Mesenchymal stem cell (in vitro differentiated cells and primary cell): ENCODE results near the gene TEAD1.

ENCODE experiments used
- DNase-seq: peaks from one replicate; pipeline ENCODE4 v3.0.0-alpha.2; 2013
- H2AFZ ChIP-seq: one replicate; pipeline ENCODE4 v1.6.1; 2013; ENCODE audit warnings: low read depth, mild to moderate bottlenecking, control low read depth, inconsistent platforms, low read length, moderate library complexity
- H2AK5ac ChIP-seq: 2 replicates; pipeline ENCODE4 v1.6.1; 2013; ENCODE audit warnings: low read length, moderate library complexity, mild to moderate bottlenecking, inconsistent platforms; ENCODE audit not compliant: severe bottlenecking
- H2BK120ac ChIP-seq: one replicate; pipeline ENCODE4 v1.6.1; 2013; ENCODE audit warnings: low read depth, mild to moderate bottlenecking, inconsistent platforms, low read length, moderate library complexity
- H2BK12ac ChIP-seq, 2 experiments: one replicate each; pipeline ENCODE4 v1.6.1; 2013; ENCODE audit warnings: inconsistent platforms in 2 of 2, low read length in 2 of 2, mild to moderate bottlenecking in 2 of 2, moderate library complexity in 2 of 2, control low read depth in 1 of 2
- H2BK15ac ChIP-seq: one replicate; pipeline ENCODE4 v1.6.1; 2013; ENCODE audit warnings: mild to moderate bottlenecking, low read depth, inconsistent platforms; ENCODE audit not compliant: poor library complexity, severe bottlenecking
- H2BK5ac ChIP-seq: 2 replicates; pipeline ENCODE4 v1.6.1; 2013; ENCODE audit warnings: low read depth, mild to moderate bottlenecking, low read length, control low read depth, inconsistent platforms; ENCODE audit not compliant: poor library complexity, severe bottlenecking
- H3K14ac ChIP-seq, 2 experiments: one replicate each; pipeline ENCODE4 v1.6.1; 2013; ENCODE audit warnings: inconsistent platforms in 2 of 2, low read length in 2 of 2, control low read depth in 1 of 2, mild to moderate bottlenecking in 1 of 2, moderate library complexity in 1 of 2
- H3K18ac ChIP-seq, 2 experiments: one replicate each; pipeline ENCODE4 v1.6.1; 2013; ENCODE audit warnings: inconsistent platforms in 2 of 2, low read length in 2 of 2, control low read depth in 1 of 2, low read depth in 1 of 2, mild to moderate bottlenecking in 1 of 2
- H3K23ac ChIP-seq, 2 experiments: one replicate each; pipeline ENCODE4 v1.6.1; 2013; ENCODE audit warnings: inconsistent platforms in 2 of 2, low read length in 2 of 2, mild to moderate bottlenecking in 2 of 2, moderate library complexity in 2 of 2, control low read depth in 1 of 2
- H3K27ac ChIP-seq: 2 replicates; pipeline ENCODE4 v1.5.1; 2013; ENCODE audit warnings: mild to moderate bottlenecking, moderate library complexity, low read length, control low read depth, inconsistent platforms; ENCODE audit not compliant: poor library complexity, severe bottlenecking
- H3K27me3 ChIP-seq, 2 experiments: 2 replicates each; pipeline versions ENCODE4 v1.6.1 to v1.7.0; 2013; ENCODE audit warnings: low read length in 2 of 2, mild to moderate bottlenecking in 2 of 2, moderate library complexity in 2 of 2, control low read depth in 1 of 2, inconsistent platforms in 1 of 2; ENCODE audit not compliant: control insufficient read depth in 1 of 2, insufficient read depth in 1 of 2
- H3K36me3 ChIP-seq, 2 experiments: 2 replicates each; pipeline versions ENCODE4 v1.6.1 to v1.7.0; 2013; ENCODE audit warnings: low read length in 2 of 2, control low read depth in 1 of 2, inconsistent platforms in 1 of 2, low read depth in 1 of 2, mild to moderate bottlenecking in 1 of 2; ENCODE audit not compliant: insufficient read depth in 2 of 2, control insufficient read depth in 1 of 2
- H3K4ac ChIP-seq, 2 experiments: one replicate each; pipeline ENCODE4 v1.6.1; 2013; ENCODE audit warnings: inconsistent platforms in 2 of 2, low read length in 2 of 2, mild to moderate bottlenecking in 2 of 2, moderate library complexity in 2 of 2, control low read depth in 1 of 2, low read depth in 1 of 2
- H3K4me1 ChIP-seq: 2 replicates; pipeline ENCODE4 v1.6.1; 2013; ENCODE audit warnings: low read depth, low read length, control low read depth; ENCODE audit not compliant: control insufficient read depth, insufficient read depth
- H3K4me2 ChIP-seq: 2 replicates; pipeline ENCODE4 v1.6.1; 2013; ENCODE audit warnings: low read length, mild to moderate bottlenecking, inconsistent platforms; ENCODE audit not compliant: poor library complexity, severe bottlenecking
- H3K4me3 ChIP-seq, 2 experiments: 2 replicates each; pipeline versions ENCODE4 v1.5.1 to v1.7.0; 2013; ENCODE audit warnings: low read length in 2 of 2, mild to moderate bottlenecking in 2 of 2, control low read depth in 1 of 2, low read depth in 1 of 2; ENCODE audit not compliant: insufficient read depth in 1 of 2
- H3K79me1 ChIP-seq: replicated peaks from 2 replicates; pipeline ENCODE4 v1.6.1; 2013; ENCODE audit warnings: mild to moderate bottlenecking, control low read depth, low read length, inconsistent platforms; ENCODE audit not compliant: poor library complexity, severe bottlenecking
- H3K9ac ChIP-seq: 2 replicates; pipeline ENCODE4 v1.7.0; 2013; ENCODE audit warnings: mild to moderate bottlenecking, low read length, moderate library complexity
- H3K9me3 ChIP-seq: 2 replicates; pipeline ENCODE4 v1.7.0; 2013; ENCODE audit warnings: mild to moderate bottlenecking, low read length; ENCODE audit not compliant: control insufficient read depth
- H4K8ac ChIP-seq: one replicate; pipeline ENCODE4 v1.6.1; 2013; ENCODE audit warnings: inconsistent platforms, mild to moderate bottlenecking, low read length, moderate library complexity
- H4K91ac ChIP-seq: one replicate; pipeline ENCODE4 v1.6.1; 2013; ENCODE audit warnings: mild to moderate bottlenecking, low read length, inconsistent platforms
- WGBS: methylation state at CpG from one replicate; pipeline ENCODE4 v1.1.7; 2013; ENCODE audit warnings: mixed read lengths; 5-methylcytosine and 5-hydroxymethylcytosine counted together

TEAD1 gene

GRCh38 chr11:12778240-12778905, 104.2 kb downstream of the TEAD1 start:
- Histone ChIP-seq H3K27ac (peak overlapping the region; percentile 25), H3K4me3 (no peak overlapping the region), H2AFZ (no peak overlapping the region), H3K4me2 (no peak overlapping the region), H3K4me1 (peaks cover 5% of the 10 kb centered on the region), H2BK120ac (no peak overlapping the region), H4K8ac (no peak overlapping the region), H2AK5ac (no peak overlapping the region), H3K14ac (no peak overlapping the region), H3K18ac (no peak overlapping the region), H3K4ac (no peak overlapping the region), H3K9me3 (no peaks in the 10 kb centered on the region), H3K27me3 (no peaks in the 10 kb centered on the region), H2BK15ac (no peak overlapping the region), H2BK5ac (no peak overlapping the region), H2BK12ac (no peak overlapping the region), H3K23ac (no peak overlapping the region), H3K9ac (no peak overlapping the region), H3K79me1 (peaks cover 11% of the 10 kb centered on the region), H3K36me3 (peaks cover 3 to 22% of the 10 kb centered on the region in 2 experiments), H4K91ac (no peak overlapping the region)
- DNase-seq = no peak
- 66% methylated on average over 2 of the region's 2 CpGs for WGBS

- H2BK5ac ChIP-seq = no peak overlapping the region
- 98% methylated on average over 2 of the region's 2 CpGs for WGBS
- H3K9ac ChIP-seq = no peak overlapping the region
- no peak overlapping the region for H2BK15ac ChIP-seq
- no peak for DNase-seq
- no peak overlapping the region for H3K14ac ChIP-seq
- no peaks in the 10 kb centered on the region for H3K27me3 ChIP-seq
- no peak overlapping the region for H2AK5ac ChIP-seq
- peaks cover 12% of the 10 kb centered on the region for H3K4me1 ChIP-seq
- no peaks in the 10 kb centered on the region for H3K9me3 ChIP-seq
- no peak overlapping the region for H3K27ac ChIP-seq
- no peak overlapping the region for H3K23ac ChIP-seq
- H3K36me3 ChIP-seq = peaks cover 14 to 45% of the 10 kb centered on the region in 2 experiments
- no peak overlapping the region for H3K18ac ChIP-seq
- H4K91ac ChIP-seq = no peak overlapping the region
- H2BK12ac ChIP-seq = no peak overlapping the region
- no peak overlapping the region for H3K4me2 ChIP-seq
- no peak overlapping the region for H3K4ac ChIP-seq
- H2AFZ ChIP-seq = no peak overlapping the region
- H3K4me3 ChIP-seq = no peak overlapping the region
- H2BK120ac ChIP-seq = no peak overlapping the region
- H3K79me1 ChIP-seq = peaks cover 30% of the 10 kb centered on the region
- peak overlapping the region; percentile 22 for H4K8ac ChIP-seq
Measured at GRCh38 chr11:12783765-12784164, 109.5 kb downstream of the TEAD1 start.

- Histone ChIP-seq H3K9me3 (no peaks in the 10 kb centered on the region), H2BK120ac (no peak overlapping the region), H2BK5ac (no peak overlapping the region), H2BK15ac (no peak overlapping the region), H2AFZ (no peak overlapping the region), H4K8ac (no peak overlapping the region), H3K18ac (peak overlapping the region in 1 of 2 experiments; percentile 61), H3K4me3 (no peak overlapping the region), H3K4me1 (peaks cover 14% of the 10 kb centered on the region), H2BK12ac (peak overlapping the region in 1 of 2 experiments; percentile 50), H3K27ac (no peak overlapping the region), H3K27me3 (no peaks in the 10 kb centered on the region), H3K4me2 (no peak overlapping the region), H3K14ac (peak overlapping the region in 1 of 2 experiments; percentile 39), H3K36me3 (peaks cover 14 to 42% of the 10 kb centered on the region in 2 experiments), H3K23ac (no peak overlapping the region), H2AK5ac (no peak overlapping the region), H3K9ac (no peak overlapping the region), H4K91ac (no peak overlapping the region), H3K79me1 (peaks cover 29% of the 10 kb centered on the region), H3K4ac (peak overlapping the region in 1 of 2 experiments; percentile 48)
- no peak for DNase-seq
- 31% methylated on average over 3 of the region's 3 CpGs for WGBS
Measured at GRCh38 chr11:12784445-12784844, 110.2 kb downstream of the TEAD1 start.

- H2AFZ ChIP-seq = no peak overlapping the region
- 60% methylated on average over 5 of the region's 5 CpGs for WGBS
Measured at GRCh38 chr11:12784987-12785386, 110.8 kb downstream of the TEAD1 start.

More at GRCh38 chr11:12784987-12785386, 110.8 kb downstream of the TEAD1 start:
- peaks cover 20% of the 10 kb centered on the region for H3K4me1 ChIP-seq
- H4K8ac ChIP-seq = no peak overlapping the region
- DNase-seq = no peak
- H3K27ac ChIP-seq = no peak overlapping the region
- peaks cover 29% of the 10 kb centered on the region for H3K79me1 ChIP-seq
- no peak overlapping the region for H2BK5ac ChIP-seq
- no peak overlapping the region for H2BK15ac ChIP-seq
- H3K4ac ChIP-seq = peak overlapping the region; percentile 3 to 48
- no peak overlapping the region for H3K4me3 ChIP-seq
- no peak overlapping the region for H2AK5ac ChIP-seq
- no peak overlapping the region for H3K4me2 ChIP-seq
- peak overlapping the region in 1 of 2 experiments; percentile 32 for H3K23ac ChIP-seq
- no peak overlapping the region for H3K9ac ChIP-seq
- H3K18ac ChIP-seq = peak overlapping the region in 1 of 2 experiments; percentile 61
- no peak overlapping the region for H4K91ac ChIP-seq
- H3K27me3 ChIP-seq = no peaks in the 10 kb centered on the region
- H2BK120ac ChIP-seq = no peak overlapping the region
- H2BK12ac ChIP-seq = no peak overlapping the region
- H3K14ac ChIP-seq = no peak overlapping the region
- peaks cover 14 to 37% of the 10 kb centered on the region in 2 experiments for H3K36me3 ChIP-seq
- no peaks in the 10 kb centered on the region for H3K9me3 ChIP-seq
